ENCODE data around the gene EDN2. TPM values are rescaled to one million over a fixed set of nuclear protein-coding genes. Genes with fewer than 3 reads are reported as not detected.

Gene EDN2
- total and polyA plus RNA-seq, 2 of the 8 experiments (the other 6 are each of a cell fraction or from before 2014, with no cell fraction given), result 0.32 to 0.39 TPM

DNA sequence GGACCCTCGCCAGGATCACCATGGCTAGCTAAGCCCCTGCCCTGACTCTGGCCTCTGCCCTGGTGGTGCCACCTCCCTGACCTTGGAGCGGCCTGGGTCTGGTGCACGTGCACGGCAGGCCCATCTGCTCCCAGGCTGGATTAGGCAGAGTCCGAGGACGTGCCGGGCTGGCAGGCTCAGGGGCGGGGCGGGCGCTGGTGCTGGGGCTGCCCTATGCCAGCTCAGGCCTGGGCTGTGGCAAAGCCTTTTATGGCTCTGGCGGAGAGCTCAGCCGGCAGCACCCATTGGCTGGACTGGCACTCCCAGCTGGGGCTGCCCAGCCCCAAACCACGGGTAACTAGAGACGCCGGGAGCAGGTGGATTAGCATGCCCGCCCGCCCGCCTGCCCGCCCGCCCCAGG lies 17.1 kb upstream of the EDN2 start:
- H3K56ac ChIP-seq (replicated peaks; ENCODE audit: insufficient read length, low read depth, low read length), result no peak overlapping the region
- no peak overlapping the region for H3K4me3 ChIP-seq (ENCODE audit: extremely low read depth in 1 of 4, insufficient read depth in 2 of 4, low read depth in 3 of 4, low read length in 4 of 4)
- no peak overlapping the region for H2BK15ac ChIP-seq (ENCODE audit: low read length)
- H3K4me1 ChIP-seq (replicated peaks in 1 of 4; ENCODE audit: control insufficient read depth in 3 of 4, insufficient read depth in 4 of 4, low read length in 3 of 4), result peaks cover 0 to 14% (median 7%) of the 10 kb centered on the region in 4 experiments; a peak in 6 of 7 replicates
- H3K79me1 ChIP-seq (ENCODE audit: low read depth, low read length), result no peaks in the 10 kb centered on the region
- H2BK5ac ChIP-seq (ENCODE audit: low read depth, low read length), result no peak overlapping the region
- no peaks in the 10 kb centered on the region for H3K79me2 ChIP-seq (ENCODE audit: control insufficient read depth in 1 of 2, insufficient read depth in 2 of 2, low read length in 2 of 2)
- no peaks in the 10 kb centered on the region for H4K20me1 ChIP-seq (replicated peaks in 1 of 2; ENCODE audit: control insufficient read depth in 1 of 2, insufficient read depth in 2 of 2, low read length in 2 of 2)
- no peak for DNase-seq (ENCODE audit: low read depth in 1 of 2, low spot score in 2 of 2)
- no peaks in the 10 kb centered on the region; a peak in 1 of 8 replicates for H3K36me3 ChIP-seq (ENCODE audit: control insufficient read depth in 2 of 4, insufficient read depth in 4 of 4, low read length in 3 of 4)
- H3K4me2 ChIP-seq (ENCODE audit: insufficient read depth in 1 of 2, low read depth in 2 of 2, low read length in 2 of 2), result no peak overlapping the region
- H4K91ac ChIP-seq (replicated peaks; ENCODE audit: insufficient read length, low read length), result no peak overlapping the region
- POLR2A ChIA-PET (ENCODE audit: partially characterized antibody), result interaction anchor here (1.7 to 1.9 kb wide), 2 partner anchors 12 to 14 kb away, joined by 5 to 6 read pairs; no protein-coding TSS in a partner anchor
- WGBS, 2 experiments (ENCODE audit: extremely low coverage in 1 of 2, insufficient coverage in 1 of 2, insufficient read length in 1 of 2, insufficient replicate concordance in 2 of 2, low coverage in 1 of 2, low lambda C conversion rate in 2 of 2, missing lambda C conversion rate in 1 of 2), result 89% methylated on average over 8 of the region's 20 CpGs; no CpG with 5 or more reads in 1 of the 2 experiments
- no peak overlapping the region for H4K5ac ChIP-seq (ENCODE audit: insufficient read length, low read depth, low read length)
- no peak for FAIRE-seq
- no peak overlapping the region for H3K9ac ChIP-seq (replicated peaks in 1 of 4; ENCODE audit: extremely low read depth in 1 of 4, low read depth in 3 of 4, low read length in 3 of 4)
- H4K8ac ChIP-seq (ENCODE audit: extremely low read depth, insufficient read depth, low read length), result no peak overlapping the region
- H3K27ac ChIP-seq (ENCODE audit: low read depth, low read length), result no peak overlapping the region
- H3K23ac ChIP-seq (ENCODE audit: insufficient read length), result no peak overlapping the region
- H3K9me3 ChIP-seq (ENCODE audit: insufficient read depth in 2 of 2, low read depth in 1 of 2, low read length in 1 of 2), result no peaks in the 10 kb centered on the region
- H2BK12ac ChIP-seq (ENCODE audit: low read depth, low read length), result no peak overlapping the region
- H2BK120ac ChIP-seq (replicated peaks; ENCODE audit: low read depth, low read length), result no peak overlapping the region
- H3K27me3 ChIP-seq (replicated peaks in 1 of 4; ENCODE audit: control insufficient read depth in 3 of 4, extremely low read depth in 1 of 4, insufficient read depth in 3 of 4, low read length in 3 of 4), result peaks cover 0 to 11% (median 8%) of the 10 kb centered on the region in 4 experiments; a peak in 3 of 7 replicates
- 0 out of 2 replicates have a peak, but pooled peaks cover 2% of the 10 kb centered on the region for H3K23me2 ChIP-seq (ENCODE audit: low read depth, low read length)
- no peak for TF ChIP-seq TEAD4 (IDR thresholded peaks at IDR 0.05; ENCODE audit: low read depth, low read length)
- TF ChIP-seq TBP (IDR thresholded peaks at IDR 0.05; ENCODE audit: low read depth, low read length), result no peak
- no peak for TF ChIP-seq BACH1 (IDR thresholded peaks at IDR 0.05; ENCODE audit: low read length)
- TF ChIP-seq EP300 (IDR thresholded peaks at IDR 0.05; ENCODE audit: borderline replicate concordance in 1 of 2, low read depth in 2 of 2, low read length in 2 of 2), result no peak
- TF ChIP-seq, protein P1, sequence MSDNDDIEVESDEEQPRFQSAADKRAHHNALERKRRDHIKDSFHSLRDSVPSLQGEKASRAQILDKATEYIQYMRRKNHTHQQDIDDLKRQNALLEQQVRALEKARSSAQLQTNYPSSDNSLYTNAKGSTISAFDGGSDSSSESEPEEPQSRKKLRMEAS (IDR thresholded peaks at IDR 0.05), result no peak
- TF ChIP-seq CBX8 (IDR thresholded peaks at IDR 0.05; ENCODE audit: borderline replicate concordance, low read depth, low read length), result no peak
- TF ChIP-seq ASH2L (IDR thresholded peaks at IDR 0.05; ENCODE audit: low read length), result no peak
- no peak for TF ChIP-seq JUN (IDR thresholded peaks at IDR 0.05; ENCODE audit: low read depth, low read length)
- TF ChIP-seq CBX5 (IDR thresholded peaks at IDR 0.05; ENCODE audit: low read depth, low read length), result no peak
- H2AFZ ChIP-seq (ENCODE audit: low read length), result no peak overlapping the region
- H2BK20ac ChIP-seq (ENCODE audit: low read length), result no peak overlapping the region
- CTCF ChIA-PET (ENCODE audit: partially characterized antibody), result interaction anchor here (0.6 to 7.5 kb wide), 8 partner anchors 9 to 205 kb away, joined by 3 to 85 read pairs (median 4); no protein-coding TSS in a partner anchor
- H3K14ac ChIP-seq (ENCODE audit: insufficient read length), result no peak overlapping the region
- H3K18ac ChIP-seq (ENCODE audit: extremely low read depth, low read length), result no peak overlapping the region
- H2AK5ac ChIP-seq (ENCODE audit: low read depth, low read length), result no peak overlapping the region
- H3K4ac ChIP-seq (replicated peaks; ENCODE audit: insufficient read length, low read depth, low read length), result no peak overlapping the region
